ENCODE results near the gene PNKP. TPM values are rescaled to one million over a fixed set of nuclear protein-coding genes. Genes with fewer than 3 reads are reported as not detected.

Gene PNKP
- 36.8 TPM for polyA plus RNA-seq (2013, experiment 1 of 2; ENCODE audit: insufficient read length)
- 38.9 TPM for polyA plus RNA-seq (2013, experiment 2 of 2; ENCODE audit: insufficient read length)

DNA sequence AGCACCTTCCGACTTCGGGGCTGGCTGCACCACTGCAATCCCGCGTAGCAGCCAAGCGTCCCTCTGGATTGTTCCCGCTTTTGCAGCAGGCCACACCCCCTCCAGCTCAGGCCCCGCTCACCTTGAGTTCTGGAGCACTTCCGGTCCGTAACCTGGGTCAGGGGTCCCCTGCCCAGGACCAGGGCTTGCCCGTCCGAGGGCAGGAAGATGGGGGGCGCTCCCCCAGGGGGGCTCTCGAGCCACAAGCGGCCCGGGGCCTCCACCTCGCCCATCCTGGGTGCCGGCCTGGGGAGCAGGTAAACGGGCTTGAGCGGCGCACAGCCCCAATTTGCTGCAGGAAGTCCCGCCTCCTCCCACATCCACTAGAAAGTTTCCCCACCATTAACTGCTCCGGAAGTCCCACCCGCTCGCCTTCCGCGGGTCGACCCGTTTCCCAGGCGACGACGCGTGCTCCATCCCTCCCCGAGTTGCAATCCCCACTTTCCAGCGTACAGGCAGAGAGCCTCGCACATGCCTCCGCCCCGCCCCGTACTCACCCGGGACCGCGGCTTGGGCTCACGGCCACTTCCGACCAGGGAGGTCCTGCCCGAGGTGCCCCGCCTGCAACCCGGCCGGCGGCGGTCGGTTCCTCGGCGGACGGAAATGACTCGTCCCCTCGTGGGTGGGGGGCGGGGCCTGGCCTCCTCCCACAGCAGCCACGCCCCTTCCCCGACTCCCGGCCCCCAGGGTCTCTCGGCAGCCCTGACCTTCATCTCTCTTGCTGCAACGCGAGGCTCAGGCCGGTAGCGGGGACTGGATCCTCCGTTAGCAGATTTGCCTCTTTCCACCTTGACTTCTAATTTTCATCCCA is at the start of gene PNKP:
Gene PNKP, minus strand, starts transcription at position 644 of the 850 bp plus-strand sequence. Its CDS starts 372 bp downstream, at position 272.
- peak; percentile 85 for DNase-seq

DNA sequence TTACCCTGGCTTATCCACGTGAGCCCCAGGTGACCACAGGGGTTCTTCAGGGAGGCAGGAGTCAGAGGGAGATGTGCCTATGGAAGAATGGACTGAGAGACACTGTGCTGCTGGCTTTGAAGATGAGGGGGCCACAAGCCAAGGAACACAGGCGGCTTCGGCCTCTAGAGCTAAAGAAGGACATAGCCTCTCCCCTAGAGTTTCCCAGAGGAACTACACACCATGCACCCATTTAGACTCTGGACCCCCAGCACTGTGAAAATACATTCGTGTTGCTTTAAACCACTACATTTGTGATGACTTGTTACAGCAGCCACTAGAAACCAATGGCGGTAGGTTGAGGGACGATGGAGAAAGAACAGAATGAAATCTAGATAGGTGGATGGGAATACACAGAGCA is 47.9 kb upstream of the PNKP start:
- DNase-seq: no peak

GRCh38 chr19:49913720-49914119 is 46.3 kb upstream of the PNKP start:
- no peak for DNase-seq

DNA sequence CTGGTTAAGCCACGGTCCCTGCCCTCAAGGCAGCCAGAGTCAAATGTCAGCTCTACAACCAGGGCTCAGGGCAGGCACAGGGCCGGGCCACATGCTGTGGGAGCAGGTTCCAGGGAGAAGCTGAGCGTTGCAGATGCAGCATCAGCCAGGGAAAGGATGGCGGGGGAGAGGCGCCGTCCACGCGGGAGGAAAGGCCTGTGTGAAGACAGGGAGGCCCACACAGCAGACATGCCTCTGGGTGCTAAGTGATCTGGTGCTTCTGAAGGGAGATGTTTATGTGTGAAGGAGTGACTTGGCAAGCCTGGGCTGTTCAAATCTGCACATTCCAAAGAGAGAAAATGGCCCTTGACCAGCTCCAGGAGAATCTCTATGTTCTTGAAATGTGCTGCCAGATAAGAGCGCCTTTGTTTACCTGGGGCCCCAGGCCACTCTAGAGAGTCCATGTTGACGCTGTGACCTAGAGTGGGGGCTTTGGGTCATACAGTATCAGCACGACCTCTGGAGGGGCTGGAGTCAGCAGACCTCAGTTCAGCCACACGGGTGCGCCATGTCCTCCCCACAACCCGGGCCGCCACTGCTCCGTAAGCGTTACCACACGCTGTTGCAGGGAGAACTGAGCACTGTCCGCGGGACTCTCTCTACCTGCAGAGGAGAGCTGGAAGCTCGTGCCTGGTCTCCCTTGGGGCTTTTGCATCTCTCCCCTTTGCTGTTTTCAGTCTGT is 45.7 kb upstream of the PNKP start:
- DNase-seq: no peak

- no peak for DNase-seq
Observed at GRCh38 chr19:49911381-49912145, 44.2 kb upstream of the PNKP start.

GRCh38 chr19:49910179-49910578 is 42.8 kb upstream of the PNKP start:
- DNase-seq: no peak

- DNase-seq: no peak
Observed at GRCh38 chr19:49908480-49909420, 41.4 kb upstream of the PNKP start.

GRCh38 chr19:49907745-49908446 is 40.5 kb upstream of the PNKP start:
- DNase-seq: no peak

- DNase-seq: no peak
Observed at GRCh38 chr19:49906879-49907564, 39.6 kb upstream of the PNKP start.

GRCh38 chr19:49904136-49904535 is 36.8 kb upstream of the PNKP start:
- no peak for DNase-seq

DNA sequence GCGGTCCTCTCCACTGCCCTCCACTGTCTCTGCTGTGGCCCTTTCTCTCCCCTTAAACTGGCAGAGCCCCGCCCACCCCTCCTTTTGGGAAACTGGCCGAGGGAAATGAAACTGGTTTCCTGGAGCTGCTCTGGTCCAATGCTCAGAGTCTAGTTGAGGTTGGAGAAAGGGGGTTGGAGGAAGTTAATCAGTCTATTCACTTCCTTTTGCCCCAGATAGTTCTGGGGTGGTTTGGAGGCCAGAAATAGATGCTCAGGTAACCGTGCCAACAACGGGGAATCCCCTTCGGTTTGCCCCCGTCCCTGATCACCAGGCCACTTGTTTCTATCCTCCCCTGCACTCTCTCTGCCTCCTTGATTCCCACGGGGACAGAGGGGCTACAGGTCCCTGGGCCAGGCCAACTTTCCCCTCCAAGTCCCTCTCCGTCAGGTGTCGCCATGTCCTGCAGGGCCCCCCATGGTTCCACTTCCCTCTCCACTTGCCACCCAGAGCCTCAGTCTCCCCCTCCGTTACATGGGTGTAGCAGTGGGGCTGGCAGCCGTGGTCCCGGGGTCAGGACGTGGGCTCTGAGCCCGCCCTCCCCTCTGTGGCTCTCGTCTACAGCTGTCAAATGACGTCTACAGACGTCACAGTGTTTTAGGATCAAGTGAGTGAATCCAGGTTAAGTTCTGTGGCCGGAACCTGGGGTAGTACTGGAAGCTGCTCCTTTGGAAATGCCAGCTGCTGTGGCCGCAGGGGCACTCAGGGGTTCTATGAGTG is 29.7 kb upstream of the PNKP start, which contains the start of gene IL4I1:
Gene IL4I1, minus strand, starts transcription at position 25 of the 759 bp plus-strand sequence. CDS start 727 bp downstream, outside the sequence.
- DNase-seq: peak; percentile 28

DNA sequence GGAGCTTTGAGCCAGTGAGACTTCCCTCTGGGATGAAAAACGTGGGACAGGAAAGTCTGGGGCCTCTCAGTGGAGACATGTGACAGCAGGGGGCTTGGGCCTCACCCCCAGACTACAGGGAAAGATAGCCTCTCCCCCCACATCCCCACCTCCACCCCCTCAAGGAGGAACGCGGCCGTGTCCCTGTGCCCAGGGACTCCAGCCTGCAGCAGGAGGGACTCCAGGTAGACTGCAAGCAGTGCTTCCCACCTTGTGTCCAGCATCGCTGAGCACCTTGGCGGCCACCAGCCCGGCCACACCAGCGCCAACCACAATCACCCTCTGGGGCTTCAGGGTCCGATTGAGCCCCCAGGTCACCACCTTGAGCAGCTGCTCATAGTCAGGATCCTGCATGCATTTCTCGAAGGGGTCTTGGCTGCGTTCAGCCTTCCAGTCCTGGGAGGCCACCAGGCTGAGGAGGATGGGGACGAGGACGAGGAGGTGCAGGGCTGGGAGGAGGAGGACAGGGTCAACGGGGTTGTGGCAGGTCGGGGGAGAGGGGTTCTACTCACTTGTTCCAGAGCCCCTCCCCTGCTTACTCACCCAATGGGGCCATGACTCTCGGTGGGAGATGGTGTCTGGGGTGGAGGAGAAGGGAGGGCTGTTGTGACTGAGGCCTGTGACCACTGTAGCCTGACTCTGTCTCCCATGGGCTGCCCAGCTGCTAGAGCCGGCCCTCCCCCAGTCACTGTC is 28.4 kb upstream of the PNKP start:
- DNase-seq: no peak

DNA sequence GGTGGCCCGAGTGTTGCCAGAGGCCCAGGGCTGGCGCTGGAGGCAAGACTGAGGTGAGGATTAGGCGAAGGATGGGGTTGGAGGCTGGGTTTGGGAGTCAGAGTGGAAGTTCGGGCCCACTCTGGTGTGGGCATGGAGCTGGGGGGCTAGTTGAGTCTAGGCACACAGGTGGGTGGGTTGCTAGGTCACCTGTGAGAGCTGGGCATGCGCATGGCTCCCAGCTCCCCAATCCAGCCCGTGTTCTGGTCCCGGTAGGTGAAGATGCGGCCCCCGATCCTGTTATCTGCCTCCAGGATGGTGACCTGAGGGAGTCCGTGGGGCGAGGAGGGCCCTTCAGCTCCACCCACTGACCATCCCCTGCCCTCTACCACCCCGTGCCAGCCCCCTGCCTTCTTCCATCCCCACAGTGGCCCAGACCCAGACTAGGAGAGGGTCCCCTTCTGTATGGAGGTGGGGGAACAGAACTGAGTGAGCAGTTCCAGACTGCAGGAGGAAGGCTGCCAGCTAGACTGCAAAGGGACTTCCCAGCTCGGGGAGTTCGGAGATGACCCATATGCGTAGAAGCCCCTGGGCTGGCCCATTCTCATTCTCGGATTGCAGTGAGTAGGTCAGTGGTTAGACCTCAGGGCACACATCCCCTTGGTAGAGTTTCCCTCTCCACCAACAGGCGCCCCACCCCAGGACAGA is 27.6 kb upstream of the PNKP start:
- DNase-seq: no peak

- DNase-seq: no peak
Observed at GRCh38 chr19:49894011-49894664, 26.8 kb upstream of the PNKP start.

- no peak for DNase-seq
Observed at GRCh38 chr19:49892716-49893115, 25.3 kb upstream of the PNKP start.

DNA sequence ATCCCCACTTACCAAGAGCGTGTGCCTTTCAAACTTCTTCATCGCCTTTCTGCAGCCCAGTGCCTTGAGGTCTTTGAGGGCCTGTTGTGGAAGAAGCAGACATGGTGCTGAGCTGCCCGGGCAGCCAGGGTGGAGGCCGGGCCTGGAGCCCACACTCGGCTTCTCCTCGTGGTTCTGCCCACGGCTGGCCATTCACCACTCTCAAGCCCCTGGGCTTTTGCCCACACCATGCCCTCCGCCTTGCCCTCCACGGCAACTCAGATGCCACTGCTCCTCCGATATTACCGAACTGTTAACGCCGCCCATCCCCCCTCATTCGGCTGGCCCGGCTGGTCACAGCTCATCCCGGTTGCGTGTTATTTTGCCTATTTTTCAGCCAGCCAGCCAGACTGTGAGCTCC is 24.0 kb upstream of the PNKP start:
- no peak for DNase-seq
